ENCODE measurements around the gene PLEKHG2. TPM values are rescaled to one million over a fixed set of nuclear protein-coding genes. Genes with fewer than 3 reads are reported as not detected.
A peak's percentile ranks its signal among the peaks of the same experiment; 100 is the strongest.

The PLEKHG2 gene
- total and polyA plus RNA-seq, 11 donors, result 8.9 to 38.5 (median 13.3) TPM

DNA sequence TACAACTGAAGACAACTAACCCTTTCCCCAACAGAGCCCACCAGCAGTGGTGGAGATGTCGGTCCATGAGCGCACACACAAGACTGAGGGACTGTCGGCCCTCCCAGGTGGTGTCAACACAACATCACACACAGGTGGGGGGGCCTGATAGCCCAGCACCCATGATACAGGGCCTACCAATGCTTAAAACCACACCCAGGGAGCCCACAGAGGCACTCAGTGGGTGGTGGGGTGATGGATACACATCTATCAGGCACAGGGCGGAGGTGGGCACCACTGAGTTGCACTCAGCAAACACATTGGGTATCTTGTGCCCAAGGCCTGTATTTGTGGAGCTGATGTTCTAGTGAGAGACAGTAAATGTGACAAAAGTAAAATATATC lies 12.8 kb upstream of the PLEKHG2 start:
- no peaks in the 10 kb centered on the region for H3K27me3 ChIP-seq
- peaks cover 0 to 31% (median 13%) of the 10 kb centered on the region in 9 donors for H3K36me3 ChIP-seq
- H3K9me3 ChIP-seq, result no peaks in the 10 kb centered on the region
- H3K27ac ChIP-seq, result peak overlapping the region in 4 of 12 donors; percentile 79 to 100 (median 89)
- ATAC-seq (no peak), DNase-seq (peak in 1 of 5 donors; percentile 13)
- WGBS, 4 donors, result 88 to 96% (median 95%) methylated on average over 4 of the region's 4 CpGs
- intact Hi-C loops (cut with DNase I), result loop anchor here in 4 of 10 donors (5.0 to 10.0 kb wide), 4 partner anchors 45 to 135 kb away; partner anchors contain the start of genes EID2B (in 3 of the 4), SUPT5H (in 2 of the 4) and SAMD4B (in 1 of the 4)
- H3K4me1 ChIP-seq, result peaks cover 6 to 65% (median 32%) of the 10 kb centered on the region in 12 donors
- no peak overlapping the region for H3K4me3 ChIP-seq
- TF ChIP-seq POLR2A (IDR thresholded peaks at IDR 0.05), result no peak
- TF ChIP-seq, protein P1, sequence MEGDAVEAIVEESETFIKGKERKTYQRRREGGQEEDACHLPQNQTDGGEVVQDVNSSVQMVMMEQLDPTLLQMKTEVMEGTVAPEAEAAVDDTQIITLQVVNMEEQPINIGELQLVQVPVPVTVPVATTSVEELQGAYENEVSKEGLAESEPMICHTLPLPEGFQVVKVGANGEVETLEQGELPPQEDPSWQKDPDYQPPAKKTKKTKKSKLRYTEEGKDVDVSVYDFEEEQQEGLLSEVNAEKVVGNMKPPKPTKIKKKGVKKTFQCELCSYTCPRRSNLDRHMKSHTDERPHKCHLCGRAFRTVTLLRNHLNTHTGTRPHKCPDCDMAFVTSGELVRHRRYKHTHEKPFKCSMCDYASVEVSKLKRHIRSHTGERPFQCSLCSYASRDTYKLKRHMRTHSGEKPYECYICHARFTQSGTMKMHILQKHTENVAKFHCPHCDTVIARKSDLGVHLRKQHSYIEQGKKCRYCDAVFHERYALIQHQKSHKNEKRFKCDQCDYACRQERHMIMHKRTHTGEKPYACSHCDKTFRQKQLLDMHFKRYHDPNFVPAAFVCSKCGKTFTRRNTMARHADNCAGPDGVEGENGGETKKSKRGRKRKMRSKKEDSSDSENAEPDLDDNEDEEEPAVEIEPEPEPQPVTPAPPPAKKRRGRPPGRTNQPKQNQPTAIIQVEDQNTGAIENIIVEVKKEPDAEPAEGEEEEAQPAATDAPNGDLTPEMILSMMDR (IDR thresholded peaks at IDR 0.05), result no peak

DNA sequence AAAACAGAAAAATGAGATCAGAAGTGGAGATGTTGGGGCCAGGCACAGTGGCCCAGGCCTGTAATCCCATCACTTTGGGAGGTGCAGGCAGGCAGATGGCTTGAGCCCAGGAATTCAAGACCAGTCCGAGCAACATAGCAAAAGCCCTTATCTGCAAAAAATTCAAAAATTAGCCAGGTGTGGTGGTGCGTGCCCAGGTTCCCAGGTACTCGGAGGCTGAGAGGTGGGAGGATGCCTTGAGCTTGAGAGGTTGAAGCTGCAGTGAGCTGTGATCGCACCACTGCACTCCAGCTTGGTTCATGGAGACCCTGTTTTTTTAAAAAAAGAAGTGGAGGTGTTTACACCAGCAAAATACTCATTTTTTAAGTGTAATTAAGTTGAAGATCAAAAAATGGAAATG lies 12.4 kb upstream of the PLEKHG2 start:
- Histone ChIP-seq H3K36me3 (peaks cover 0 to 27% (median 9%) of the 10 kb centered on the region in 9 donors), H3K4me3 (no peak overlapping the region), H3K4me1 (peaks cover 6 to 69% (median 33%) of the 10 kb centered on the region in 12 donors), H3K27ac (peak overlapping the region in 4 of 12 donors; percentile 79 to 100 (median 98)), H3K27me3 (no peaks in the 10 kb centered on the region), H3K9me3 (no peaks in the 10 kb centered on the region)
- TF ChIP-seq POLR2A (IDR thresholded peaks at IDR 0.05), result no peak
- TF ChIP-seq, protein P1 (IDR thresholded peaks at IDR 0.05), result no peak
- 89 to 93% (median 91%) methylated on average over 4 of the region's 4 CpGs for WGBS, 4 donors
- peak in 2 of 5 donors; percentile 7 to 21 for DNase-seq
- intact Hi-C loops (cut with DNase I), result no loop called here
- ATAC-seq, result no peak

DNA sequence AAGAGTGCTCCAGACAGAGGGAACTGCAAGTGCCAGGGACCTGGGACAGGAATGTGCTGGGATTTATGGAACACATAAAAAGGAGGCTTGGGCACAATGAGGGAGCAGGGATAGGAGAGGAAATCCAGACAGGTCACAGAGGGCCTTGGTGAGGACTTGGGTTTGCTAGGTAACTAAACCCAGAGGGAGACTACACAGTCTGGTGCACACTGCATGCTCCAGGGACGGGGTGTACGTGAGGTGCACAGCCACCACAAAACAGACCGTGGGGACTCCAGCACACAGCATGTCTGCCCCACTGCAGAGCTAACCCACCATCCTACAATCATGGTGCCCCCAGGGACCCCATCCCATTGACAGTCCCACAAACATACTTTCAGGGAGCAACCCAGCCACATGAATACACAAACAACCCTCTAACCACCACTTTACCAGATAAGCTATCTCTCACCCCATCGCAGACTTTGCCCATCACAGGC lies 11.4 kb upstream of the PLEKHG2 start:
- intact Hi-C loops (cut with DNase I), result no loop called here
- peaks cover 6 to 80% (median 40%) of the 10 kb centered on the region in 12 donors for H3K4me1 ChIP-seq
- WGBS, 4 donors, result 59 to 78% (median 73%) methylated on average over 4 of the region's 4 CpGs
- TF ChIP-seq, protein P1 (IDR thresholded peaks at IDR 0.05), result no peak
- TF ChIP-seq POLR2A (IDR thresholded peaks at IDR 0.05), result no peak
- H3K27ac ChIP-seq, result peak overlapping the region; percentile 16 to 100 (median 98)
- H3K27me3 ChIP-seq, result no peaks in the 10 kb centered on the region
- ATAC-seq (no peak), DNase-seq (peak in 1 of 5 donors; percentile 40)
- H3K9me3 ChIP-seq, result no peaks in the 10 kb centered on the region
- peaks cover 0 to 18% (median 5%) of the 10 kb centered on the region in 9 donors for H3K36me3 ChIP-seq
- no peak overlapping the region for H3K4me3 ChIP-seq

DNA sequence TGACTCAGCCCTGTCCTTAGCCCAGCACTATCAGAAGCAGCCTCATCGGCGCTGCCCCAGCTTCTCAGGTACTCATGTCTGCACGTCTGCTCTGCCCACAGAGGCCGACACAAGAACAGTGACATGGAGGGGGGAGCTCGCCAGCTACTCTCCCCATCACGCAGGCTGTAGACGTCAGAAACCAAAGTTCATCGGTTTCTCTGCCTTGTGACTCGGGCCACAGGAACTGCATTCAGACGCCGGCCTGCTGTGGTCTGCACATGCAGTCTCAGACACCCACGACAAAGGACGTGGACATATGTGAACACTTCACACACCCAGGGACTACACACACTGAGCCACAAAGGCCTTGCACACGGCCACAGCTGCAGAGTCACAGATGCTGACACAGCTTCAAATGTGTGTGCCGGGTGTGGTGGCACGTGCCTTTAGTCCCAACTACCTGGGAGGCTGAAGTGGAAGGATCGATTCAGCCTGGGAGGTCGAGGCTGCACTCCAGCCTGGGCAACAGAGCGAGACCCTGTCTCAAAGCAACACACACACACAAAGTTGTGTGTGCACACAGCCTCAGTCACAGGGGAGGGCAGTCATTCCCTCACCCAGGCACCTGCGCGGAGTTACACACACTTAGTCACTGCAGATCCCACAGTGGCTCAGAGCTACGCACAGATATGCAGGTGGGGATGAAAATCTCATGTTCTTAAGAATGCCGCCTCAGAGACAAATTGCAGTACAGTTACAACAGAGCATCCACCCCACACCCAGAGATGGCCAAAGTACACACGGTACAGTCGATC lies 10.7 kb upstream of the PLEKHG2 start:
- TF ChIP-seq POLR2A (IDR thresholded peaks at IDR 0.05), result no peak
- TF ChIP-seq, protein P1 (IDR thresholded peaks at IDR 0.05), result no peak
- 55 to 60% (median 56%) methylated on average over 21 to 25 of the region's 25 CpGs for WGBS, 4 donors
- Histone ChIP-seq H3K9me3 (no peaks in the 10 kb centered on the region), H3K27ac (peak overlapping the region; percentile 94 to 100 (median 100)), H3K4me3 (peak overlapping the region in 8 of 12 donors; percentile 56 to 68 (median 62)), H3K27me3 (no peaks in the 10 kb centered on the region), H3K36me3 (peaks cover 0 to 12% (median 5%) of the 10 kb centered on the region in 9 donors), H3K4me1 (peaks cover 6 to 83% (median 40%) of the 10 kb centered on the region in 12 donors)
- peak in 3 of 5 donors; percentile 41 to 76 (median 56) for DNase-seq
- intact Hi-C loops (cut with DNase I), result loop anchor here in 3 of 10 donors (1.0 kb wide), 2 partner anchors 9 to 10 kb away; no protein-coding TSS in a partner anchor
- ATAC-seq, result no peak
